Measurements from ENCODE around the gene MAN2A2.

MAN2A2 gene

GRCh38 chr15:90914305-90915080 is 11.4 kb downstream of the MAN2A2 start:
- Histone ChIP-seq H3K9ac (ENCODE audit: low read length) (no peak overlapping the region), H2AK5ac (ENCODE audit: low read length, severe bottlenecking) (no peak overlapping the region), H4K8ac (ENCODE audit: low read length) (no peak overlapping the region), H3K79me1 (replicated peaks; ENCODE audit: low read length, poor library complexity, severe bottlenecking) (no peaks in the 10 kb centered on the region), H3K4me2 (ENCODE audit: low read length, poor library complexity, severe bottlenecking) (no peak overlapping the region), H3K4me3 (ENCODE audit: insufficient read depth in 1 of 2, low read depth in 1 of 2, low read length in 2 of 2) (no peak overlapping the region), H3K27ac (ENCODE audit: low read length, poor library complexity, severe bottlenecking) (no peak overlapping the region), H3K18ac (ENCODE audit: low read depth in 1 of 2, low read length in 2 of 2) (no peak overlapping the region), H4K91ac (ENCODE audit: low read length) (no peak overlapping the region), H3K14ac (ENCODE audit: low read length in 2 of 2) (no peak overlapping the region), H3K9me3 (ENCODE audit: control insufficient read depth, low read length) (no peaks in the 10 kb centered on the region), H2AFZ (ENCODE audit: low read depth, low read length) (no peak overlapping the region), H2BK12ac (ENCODE audit: low read length in 2 of 2) (no peak overlapping the region), H2BK5ac (ENCODE audit: low read depth, low read length, poor library complexity, severe bottlenecking) (no peak overlapping the region), H3K4ac (ENCODE audit: low read depth in 1 of 2, low read length in 2 of 2) (no peak overlapping the region), H3K4me1 (ENCODE audit: control insufficient read depth, insufficient read depth, low read depth, low read length) (peaks cover 17% of the 10 kb centered on the region), H2BK15ac (ENCODE audit: low read depth, poor library complexity, severe bottlenecking) (no peak overlapping the region), H3K23ac (ENCODE audit: low read length in 2 of 2) (no peak overlapping the region), H3K27me3 (ENCODE audit: control insufficient read depth in 1 of 2, insufficient read depth in 1 of 2, low read length in 2 of 2) (no peaks in the 10 kb centered on the region), H2BK120ac (ENCODE audit: low read depth, low read length) (no peak overlapping the region), H3K36me3 (ENCODE audit: control insufficient read depth in 1 of 2, insufficient read depth in 2 of 2, low read depth in 1 of 2, low read length in 2 of 2) (peaks cover 74 to 96% of the 10 kb centered on the region in 2 experiments)
- no peak for DNase-seq
- 97% methylated on average over 22 of the region's 22 CpGs for WGBS

- Histone ChIP-seq H3K4ac (ENCODE audit: low read depth in 1 of 2, low read length in 2 of 2) (no peak overlapping the region), H3K27me3 (ENCODE audit: control insufficient read depth in 1 of 2, insufficient read depth in 1 of 2, low read length in 2 of 2) (no peaks in the 10 kb centered on the region), H3K4me2 (ENCODE audit: low read length, poor library complexity, severe bottlenecking) (no peak overlapping the region), H2AK5ac (ENCODE audit: low read length, severe bottlenecking) (no peak overlapping the region), H2BK5ac (ENCODE audit: low read depth, low read length, poor library complexity, severe bottlenecking) (no peak overlapping the region), H3K14ac (ENCODE audit: low read length in 2 of 2) (no peak overlapping the region), H3K27ac (ENCODE audit: low read length, poor library complexity, severe bottlenecking) (peak overlapping the region; percentile 22), H4K8ac (ENCODE audit: low read length) (peak overlapping the region; percentile 36), H3K4me3 (ENCODE audit: insufficient read depth in 1 of 2, low read depth in 1 of 2, low read length in 2 of 2) (no peak overlapping the region), H3K18ac (ENCODE audit: low read depth in 1 of 2, low read length in 2 of 2) (peak overlapping the region in 1 of 2 experiments; percentile 69), H3K36me3 (ENCODE audit: control insufficient read depth in 1 of 2, insufficient read depth in 2 of 2, low read depth in 1 of 2, low read length in 2 of 2) (peaks cover 75 to 98% of the 10 kb centered on the region in 2 experiments), H3K79me1 (replicated peaks; ENCODE audit: low read length, poor library complexity, severe bottlenecking) (no peaks in the 10 kb centered on the region), H2BK15ac (ENCODE audit: low read depth, poor library complexity, severe bottlenecking) (no peak overlapping the region), H3K23ac (ENCODE audit: low read length in 2 of 2) (no peak overlapping the region), H4K91ac (ENCODE audit: low read length) (peak overlapping the region; percentile 37), H2BK12ac (ENCODE audit: low read length in 2 of 2) (peak overlapping the region in 1 of 2 experiments; percentile 27), H2BK120ac (ENCODE audit: low read depth, low read length) (no peak overlapping the region), H2AFZ (ENCODE audit: low read depth, low read length) (no peak overlapping the region), H3K9ac (ENCODE audit: low read length) (no peak overlapping the region), H3K4me1 (ENCODE audit: control insufficient read depth, insufficient read depth, low read depth, low read length) (peaks cover 17% of the 10 kb centered on the region), H3K9me3 (ENCODE audit: control insufficient read depth, low read length) (no peaks in the 10 kb centered on the region)
- peak; percentile 40 for DNase-seq
- WGBS: 77% methylated on average over 5 of the region's 7 CpGs
Observed at GRCh38 chr15:90915216-90915807, 12.2 kb downstream of the MAN2A2 start.

GRCh38 chr15:90915808-90916440 is 12.8 kb downstream of the MAN2A2 start:
- Histone ChIP-seq H3K4me3 (ENCODE audit: insufficient read depth in 1 of 2, low read depth in 1 of 2, low read length in 2 of 2) (no peak overlapping the region), H2BK120ac (ENCODE audit: low read depth, low read length) (no peak overlapping the region), H3K9me3 (ENCODE audit: control insufficient read depth, low read length) (no peaks in the 10 kb centered on the region), H3K9ac (ENCODE audit: low read length) (no peak overlapping the region), H3K27me3 (ENCODE audit: control insufficient read depth in 1 of 2, insufficient read depth in 1 of 2, low read length in 2 of 2) (no peaks in the 10 kb centered on the region), H3K4me2 (ENCODE audit: low read length, poor library complexity, severe bottlenecking) (no peak overlapping the region), H3K36me3 (ENCODE audit: control insufficient read depth in 1 of 2, insufficient read depth in 2 of 2, low read depth in 1 of 2, low read length in 2 of 2) (peaks cover 72 to 97% of the 10 kb centered on the region in 2 experiments), H3K4ac (ENCODE audit: low read depth in 1 of 2, low read length in 2 of 2) (no peak overlapping the region), H3K4me1 (ENCODE audit: control insufficient read depth, insufficient read depth, low read depth, low read length) (peaks cover 17% of the 10 kb centered on the region), H2AFZ (ENCODE audit: low read depth, low read length) (no peak overlapping the region), H3K18ac (ENCODE audit: low read depth in 1 of 2, low read length in 2 of 2) (peak overlapping the region in 1 of 2 experiments; percentile 81), H3K27ac (ENCODE audit: low read length, poor library complexity, severe bottlenecking) (peak overlapping the region; percentile 22), H3K14ac (ENCODE audit: low read length in 2 of 2) (no peak overlapping the region), H2BK15ac (ENCODE audit: low read depth, poor library complexity, severe bottlenecking) (no peak overlapping the region), H2BK5ac (ENCODE audit: low read depth, low read length, poor library complexity, severe bottlenecking) (no peak overlapping the region), H2AK5ac (ENCODE audit: low read length, severe bottlenecking) (no peak overlapping the region), H3K23ac (ENCODE audit: low read length in 2 of 2) (no peak overlapping the region), H4K8ac (ENCODE audit: low read length) (peak overlapping the region; percentile 36), H3K79me1 (replicated peaks; ENCODE audit: low read length, poor library complexity, severe bottlenecking) (no peaks in the 10 kb centered on the region), H4K91ac (ENCODE audit: low read length) (no peak overlapping the region), H2BK12ac (ENCODE audit: low read length in 2 of 2) (peak overlapping the region in 1 of 2 experiments; percentile 79)
- 63% methylated on average over 23 of the region's 25 CpGs for WGBS
- peak; percentile 91 for DNase-seq

GRCh38 chr15:90916461-90916860 is 13.4 kb downstream of the MAN2A2 start:
- Histone ChIP-seq H2BK120ac (ENCODE audit: low read depth, low read length) (no peak overlapping the region), H3K27ac (ENCODE audit: low read length, poor library complexity, severe bottlenecking) (no peak overlapping the region), H2AK5ac (ENCODE audit: low read length, severe bottlenecking) (no peak overlapping the region), H3K4me1 (ENCODE audit: control insufficient read depth, insufficient read depth, low read depth, low read length) (peaks cover 17% of the 10 kb centered on the region), H2BK12ac (ENCODE audit: low read length in 2 of 2) (peak overlapping the region in 1 of 2 experiments; percentile 79), H4K8ac (ENCODE audit: low read length) (peak overlapping the region; percentile 33), H3K23ac (ENCODE audit: low read length in 2 of 2) (no peak overlapping the region), H3K14ac (ENCODE audit: low read length in 2 of 2) (no peak overlapping the region), H4K91ac (ENCODE audit: low read length) (no peak overlapping the region), H2BK5ac (ENCODE audit: low read depth, low read length, poor library complexity, severe bottlenecking) (no peak overlapping the region), H3K4ac (ENCODE audit: low read depth in 1 of 2, low read length in 2 of 2) (no peak overlapping the region), H3K4me3 (ENCODE audit: insufficient read depth in 1 of 2, low read depth in 1 of 2, low read length in 2 of 2) (no peak overlapping the region), H3K9me3 (ENCODE audit: control insufficient read depth, low read length) (no peaks in the 10 kb centered on the region), H2BK15ac (ENCODE audit: low read depth, poor library complexity, severe bottlenecking) (no peak overlapping the region), H3K9ac (ENCODE audit: low read length) (no peak overlapping the region), H2AFZ (ENCODE audit: low read depth, low read length) (no peak overlapping the region), H3K36me3 (ENCODE audit: control insufficient read depth in 1 of 2, insufficient read depth in 2 of 2, low read depth in 1 of 2, low read length in 2 of 2) (peaks cover 66 to 97% of the 10 kb centered on the region in 2 experiments), H3K18ac (ENCODE audit: low read depth in 1 of 2, low read length in 2 of 2) (peak overlapping the region in 1 of 2 experiments; percentile 81), H3K4me2 (ENCODE audit: low read length, poor library complexity, severe bottlenecking) (no peak overlapping the region), H3K79me1 (replicated peaks; ENCODE audit: low read length, poor library complexity, severe bottlenecking) (no peaks in the 10 kb centered on the region), H3K27me3 (ENCODE audit: control insufficient read depth in 1 of 2, insufficient read depth in 1 of 2, low read length in 2 of 2) (no peaks in the 10 kb centered on the region)
- DNase-seq: no peak
- 95% methylated on average over 11 of the region's 11 CpGs for WGBS

All from mesenchymal stem cell (in vitro differentiated cells and primary cell).